ENCODE measurements around the gene TMEM45B.

DNA sequence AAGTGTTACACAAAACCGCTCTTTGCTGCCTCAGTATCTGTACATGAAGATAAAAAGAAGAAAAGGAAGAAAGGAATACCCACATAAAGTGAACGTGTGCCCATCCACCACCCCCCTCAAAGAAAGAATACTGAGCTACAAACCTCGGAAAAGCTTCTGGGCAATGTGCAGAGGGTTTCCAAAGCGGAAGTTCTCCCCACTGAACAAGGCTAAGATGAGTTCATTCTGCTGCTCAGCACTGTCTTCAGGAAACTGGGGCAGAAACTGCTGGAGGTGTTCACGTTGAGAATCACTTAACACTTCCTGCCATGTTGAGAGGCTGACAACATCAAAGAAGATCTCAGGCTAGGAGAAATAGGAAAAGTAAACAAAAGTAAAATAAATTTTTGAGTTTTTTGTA lies 72.8 kb downstream of the TMEM45B start:
- TF ChIP-seq, protein P1, sequence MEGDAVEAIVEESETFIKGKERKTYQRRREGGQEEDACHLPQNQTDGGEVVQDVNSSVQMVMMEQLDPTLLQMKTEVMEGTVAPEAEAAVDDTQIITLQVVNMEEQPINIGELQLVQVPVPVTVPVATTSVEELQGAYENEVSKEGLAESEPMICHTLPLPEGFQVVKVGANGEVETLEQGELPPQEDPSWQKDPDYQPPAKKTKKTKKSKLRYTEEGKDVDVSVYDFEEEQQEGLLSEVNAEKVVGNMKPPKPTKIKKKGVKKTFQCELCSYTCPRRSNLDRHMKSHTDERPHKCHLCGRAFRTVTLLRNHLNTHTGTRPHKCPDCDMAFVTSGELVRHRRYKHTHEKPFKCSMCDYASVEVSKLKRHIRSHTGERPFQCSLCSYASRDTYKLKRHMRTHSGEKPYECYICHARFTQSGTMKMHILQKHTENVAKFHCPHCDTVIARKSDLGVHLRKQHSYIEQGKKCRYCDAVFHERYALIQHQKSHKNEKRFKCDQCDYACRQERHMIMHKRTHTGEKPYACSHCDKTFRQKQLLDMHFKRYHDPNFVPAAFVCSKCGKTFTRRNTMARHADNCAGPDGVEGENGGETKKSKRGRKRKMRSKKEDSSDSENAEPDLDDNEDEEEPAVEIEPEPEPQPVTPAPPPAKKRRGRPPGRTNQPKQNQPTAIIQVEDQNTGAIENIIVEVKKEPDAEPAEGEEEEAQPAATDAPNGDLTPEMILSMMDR (IDR thresholded peaks at IDR 0.05; ENCODE audit: poor library complexity, severe bottlenecking) = no peak
- TF ChIP-seq SMC3 (conservative IDR thresholded peaks at IDR 0.05; ENCODE audit: poor library complexity) (no peak), POLR2AphosphoS5 (IDR thresholded peaks at IDR 0.05) (no peak), EP300 (conservative IDR thresholded peaks at IDR 0.05; ENCODE audit: poor library complexity, severe bottlenecking) (no peak), RAD21 (conservative IDR thresholded peaks at IDR 0.05) (no peak), MXI1 (conservative IDR thresholded peaks at IDR 0.05; ENCODE audit: poor library complexity, severe bottlenecking) (no peak), EZH2 (IDR thresholded peaks at IDR 0.05; ENCODE audit: borderline replicate concordance, insufficient read depth, low read length, poor library complexity, severe bottlenecking) (no peak)
